Mesenchymal stem cell (in vitro differentiated cells and primary cell): Measurements from ENCODE around the gene PLEKHD1.

Experiments used
- DNase-seq: peaks from one replicate; pipeline ENCODE4 v3.0.0-alpha.2; 2013
- H2AFZ ChIP-seq: one replicate; pipeline ENCODE4 v1.6.1; 2013; ENCODE audit warnings: low read depth, mild to moderate bottlenecking, control low read depth, inconsistent platforms, low read length, moderate library complexity
- H2AK5ac ChIP-seq: 2 replicates; pipeline ENCODE4 v1.6.1; 2013; ENCODE audit warnings: low read length, moderate library complexity, mild to moderate bottlenecking, inconsistent platforms; ENCODE audit not compliant: severe bottlenecking
- H2BK120ac ChIP-seq: one replicate; pipeline ENCODE4 v1.6.1; 2013; ENCODE audit warnings: low read depth, mild to moderate bottlenecking, inconsistent platforms, low read length, moderate library complexity
- H2BK12ac ChIP-seq, 2 experiments: one replicate each; pipeline ENCODE4 v1.6.1; 2013; ENCODE audit warnings: inconsistent platforms in 2 of 2, low read length in 2 of 2, mild to moderate bottlenecking in 2 of 2, moderate library complexity in 2 of 2, control low read depth in 1 of 2
- H2BK15ac ChIP-seq: one replicate; pipeline ENCODE4 v1.6.1; 2013; ENCODE audit warnings: mild to moderate bottlenecking, low read depth, inconsistent platforms; ENCODE audit not compliant: poor library complexity, severe bottlenecking
- H2BK5ac ChIP-seq: 2 replicates; pipeline ENCODE4 v1.6.1; 2013; ENCODE audit warnings: low read depth, mild to moderate bottlenecking, low read length, control low read depth, inconsistent platforms; ENCODE audit not compliant: poor library complexity, severe bottlenecking
- H3K14ac ChIP-seq, 2 experiments: one replicate each; pipeline ENCODE4 v1.6.1; 2013; ENCODE audit warnings: inconsistent platforms in 2 of 2, low read length in 2 of 2, control low read depth in 1 of 2, mild to moderate bottlenecking in 1 of 2, moderate library complexity in 1 of 2
- H3K18ac ChIP-seq, 2 experiments: one replicate each; pipeline ENCODE4 v1.6.1; 2013; ENCODE audit warnings: inconsistent platforms in 2 of 2, low read length in 2 of 2, control low read depth in 1 of 2, low read depth in 1 of 2, mild to moderate bottlenecking in 1 of 2
- H3K23ac ChIP-seq, 2 experiments: one replicate each; pipeline ENCODE4 v1.6.1; 2013; ENCODE audit warnings: inconsistent platforms in 2 of 2, low read length in 2 of 2, mild to moderate bottlenecking in 2 of 2, moderate library complexity in 2 of 2, control low read depth in 1 of 2
- H3K27ac ChIP-seq: 2 replicates; pipeline ENCODE4 v1.5.1; 2013; ENCODE audit warnings: mild to moderate bottlenecking, moderate library complexity, low read length, control low read depth, inconsistent platforms; ENCODE audit not compliant: poor library complexity, severe bottlenecking
- H3K27me3 ChIP-seq, 2 experiments: 2 replicates each; pipeline versions ENCODE4 v1.6.1 to v1.7.0; 2013; ENCODE audit warnings: low read length in 2 of 2, mild to moderate bottlenecking in 2 of 2, moderate library complexity in 2 of 2, control low read depth in 1 of 2, inconsistent platforms in 1 of 2; ENCODE audit not compliant: control insufficient read depth in 1 of 2, insufficient read depth in 1 of 2
- H3K36me3 ChIP-seq, 2 experiments: 2 replicates each; pipeline versions ENCODE4 v1.6.1 to v1.7.0; 2013; ENCODE audit warnings: low read length in 2 of 2, control low read depth in 1 of 2, inconsistent platforms in 1 of 2, low read depth in 1 of 2, mild to moderate bottlenecking in 1 of 2; ENCODE audit not compliant: insufficient read depth in 2 of 2, control insufficient read depth in 1 of 2
- H3K4ac ChIP-seq, 2 experiments: one replicate each; pipeline ENCODE4 v1.6.1; 2013; ENCODE audit warnings: inconsistent platforms in 2 of 2, low read length in 2 of 2, mild to moderate bottlenecking in 2 of 2, moderate library complexity in 2 of 2, control low read depth in 1 of 2, low read depth in 1 of 2
- H3K4me1 ChIP-seq: 2 replicates; pipeline ENCODE4 v1.6.1; 2013; ENCODE audit warnings: low read depth, low read length, control low read depth; ENCODE audit not compliant: control insufficient read depth, insufficient read depth
- H3K4me2 ChIP-seq: 2 replicates; pipeline ENCODE4 v1.6.1; 2013; ENCODE audit warnings: low read length, mild to moderate bottlenecking, inconsistent platforms; ENCODE audit not compliant: poor library complexity, severe bottlenecking
- H3K4me3 ChIP-seq, 2 experiments: 2 replicates each; pipeline versions ENCODE4 v1.5.1 to v1.7.0; 2013; ENCODE audit warnings: low read length in 2 of 2, mild to moderate bottlenecking in 2 of 2, control low read depth in 1 of 2, low read depth in 1 of 2; ENCODE audit not compliant: insufficient read depth in 1 of 2
- H3K79me1 ChIP-seq: replicated peaks from 2 replicates; pipeline ENCODE4 v1.6.1; 2013; ENCODE audit warnings: mild to moderate bottlenecking, control low read depth, low read length, inconsistent platforms; ENCODE audit not compliant: poor library complexity, severe bottlenecking
- H3K9ac ChIP-seq: 2 replicates; pipeline ENCODE4 v1.7.0; 2013; ENCODE audit warnings: mild to moderate bottlenecking, low read length, moderate library complexity
- H3K9me3 ChIP-seq: 2 replicates; pipeline ENCODE4 v1.7.0; 2013; ENCODE audit warnings: mild to moderate bottlenecking, low read length; ENCODE audit not compliant: control insufficient read depth
- H4K8ac ChIP-seq: one replicate; pipeline ENCODE4 v1.6.1; 2013; ENCODE audit warnings: inconsistent platforms, mild to moderate bottlenecking, low read length, moderate library complexity
- H4K91ac ChIP-seq: one replicate; pipeline ENCODE4 v1.6.1; 2013; ENCODE audit warnings: mild to moderate bottlenecking, low read length, inconsistent platforms
- WGBS: methylation state at CpG from one replicate; pipeline ENCODE4 v1.1.7; 2013; ENCODE audit warnings: mixed read lengths; 5-methylcytosine and 5-hydroxymethylcytosine counted together

Gene PLEKHD1

GRCh38 chr14:69531135-69531534 is 46.6 kb downstream of the PLEKHD1 start:
- no peak for DNase-seq
- Histone ChIP-seq H3K18ac (no peak overlapping the region), H3K27me3 (peaks cover 32 to 64% of the 10 kb centered on the region in 2 experiments), H2BK120ac (no peak overlapping the region), H3K9me3 (no peaks in the 10 kb centered on the region), H3K4me1 (peaks cover 4% of the 10 kb centered on the region), H4K8ac (no peak overlapping the region), H3K4ac (no peak overlapping the region), H3K23ac (no peak overlapping the region), H2BK5ac (no peak overlapping the region), H2BK12ac (no peak overlapping the region), H3K27ac (no peak overlapping the region), H2BK15ac (no peak overlapping the region), H3K36me3 (no peaks in the 10 kb centered on the region), H3K4me2 (no peak overlapping the region), H2AFZ (no peak overlapping the region), H3K79me1 (no peaks in the 10 kb centered on the region), H3K9ac (no peak overlapping the region), H4K91ac (no peak overlapping the region), H3K4me3 (no peak overlapping the region), H2AK5ac (no peak overlapping the region), H3K14ac (no peak overlapping the region)
- WGBS, result 92% methylated on average over 1 of the region's 3 CpGs

GRCh38 chr14:69532561-69533340 is 48.2 kb downstream of the PLEKHD1 start:
- 83% methylated on average over 1 of the region's 3 CpGs for WGBS
- H3K18ac ChIP-seq, result no peak overlapping the region
- peaks cover 31 to 52% of the 10 kb centered on the region in 2 experiments for H3K27me3 ChIP-seq
- peaks cover 4% of the 10 kb centered on the region for H3K4me1 ChIP-seq
- no peak overlapping the region for H3K23ac ChIP-seq
- H2BK12ac ChIP-seq, result no peak overlapping the region
- H2BK120ac ChIP-seq, result no peak overlapping the region
- H3K36me3 ChIP-seq, result no peaks in the 10 kb centered on the region
- H2BK15ac ChIP-seq, result no peak overlapping the region
- H3K27ac ChIP-seq, result no peak overlapping the region
- no peak overlapping the region for H4K8ac ChIP-seq
- H3K9me3 ChIP-seq, result no peaks in the 10 kb centered on the region
- H2AK5ac ChIP-seq, result no peak overlapping the region
- H3K4ac ChIP-seq, result no peak overlapping the region
- no peak overlapping the region for H2BK5ac ChIP-seq
- H3K4me2 ChIP-seq, result no peak overlapping the region
- H3K9ac ChIP-seq, result no peak overlapping the region
- no peak overlapping the region for H3K4me3 ChIP-seq
- H3K79me1 ChIP-seq, result no peaks in the 10 kb centered on the region
- no peak overlapping the region for H3K14ac ChIP-seq
- no peak overlapping the region for H2AFZ ChIP-seq
- H4K91ac ChIP-seq, result no peak overlapping the region
- no peak for DNase-seq

GRCh38 chr14:69535230-69535848 is 50.8 kb downstream of the PLEKHD1 start:
- no peak overlapping the region for H2AFZ ChIP-seq
- no peak overlapping the region for H3K23ac ChIP-seq
- WGBS, result 0% methylated on average over 3 of the region's 4 CpGs
- H3K4ac ChIP-seq, result no peak overlapping the region
- no peak overlapping the region for H2BK15ac ChIP-seq
- DNase-seq, result peak; percentile 60
- no peaks in the 10 kb centered on the region for H3K79me1 ChIP-seq
- H3K4me3 ChIP-seq, result no peak overlapping the region
- H2AK5ac ChIP-seq, result no peak overlapping the region
- no peak overlapping the region for H4K8ac ChIP-seq
- H3K9ac ChIP-seq, result no peak overlapping the region
- H3K27me3 ChIP-seq, result peaks cover 29 to 34% of the 10 kb centered on the region in 2 experiments
- H3K4me1 ChIP-seq, result peaks cover 4% of the 10 kb centered on the region
- no peak overlapping the region for H2BK120ac ChIP-seq
- H3K14ac ChIP-seq, result no peak overlapping the region
- H3K27ac ChIP-seq, result no peak overlapping the region
- no peaks in the 10 kb centered on the region for H3K36me3 ChIP-seq
- H2BK5ac ChIP-seq, result no peak overlapping the region
- H3K4me2 ChIP-seq, result no peak overlapping the region
- H2BK12ac ChIP-seq, result no peak overlapping the region
- H3K9me3 ChIP-seq, result peaks cover 5% of the 10 kb centered on the region
- H4K91ac ChIP-seq, result no peak overlapping the region
- no peak overlapping the region for H3K18ac ChIP-seq

DNA sequence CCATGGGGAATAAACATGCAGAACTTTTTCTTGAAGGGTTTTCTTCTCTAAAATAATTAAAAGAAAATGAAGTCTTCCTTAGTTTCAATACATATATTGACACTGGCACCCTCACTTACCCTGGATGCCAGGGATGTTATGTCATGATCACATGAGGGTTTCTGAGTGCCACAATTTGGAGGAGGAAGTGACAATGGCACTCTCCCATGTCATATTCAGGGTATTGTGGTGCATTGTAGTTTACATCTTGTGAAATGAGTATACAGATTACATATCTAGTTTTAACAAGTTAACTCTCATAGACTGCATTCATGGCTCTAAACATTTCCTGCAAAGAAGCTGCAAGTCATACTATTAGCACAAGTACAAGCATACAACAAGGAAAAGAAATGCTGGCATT is 52.4 kb downstream of the PLEKHD1 start:
- no peak overlapping the region for H2AFZ ChIP-seq

More for the DNA sequence above, 52.4 kb downstream of the PLEKHD1 start:
- no peak for DNase-seq
- Histone ChIP-seq H2BK15ac (no peak overlapping the region), H3K4me2 (no peak overlapping the region), H3K9ac (no peak overlapping the region), H4K91ac (no peak overlapping the region), H3K14ac (no peak overlapping the region), H3K27me3 (peaks cover 20 to 25% of the 10 kb centered on the region in 2 experiments), H3K4me1 (peaks cover 4% of the 10 kb centered on the region), H3K36me3 (no peaks in the 10 kb centered on the region), H3K79me1 (no peaks in the 10 kb centered on the region), H3K4me3 (no peak overlapping the region), H2BK120ac (no peak overlapping the region), H3K18ac (no peak overlapping the region), H2BK5ac (no peak overlapping the region), H2BK12ac (no peak overlapping the region), H3K27ac (no peak overlapping the region), H3K23ac (no peak overlapping the region), H4K8ac (no peak overlapping the region), H2AK5ac (no peak overlapping the region), H3K9me3 (peaks cover 5% of the 10 kb centered on the region), H3K4ac (no peak overlapping the region)
